HL-60 (cell line): ENCODE measurements around the gene CCL8.

Experiments
- CTCF ChIP-seq: IDR thresholded peaks from one replicate; pipeline ENCODE4 v1.5.1; 2011; ENCODE audit warnings: low read length, control low read depth, inconsistent platforms; ENCODE audit not compliant: insufficient read depth
- POLR2AphosphoS5 ChIP-seq: IDR thresholded peaks from 2 replicates; pipeline ENCODE4 v1.6.1; 2012; ENCODE audit warnings: low read depth
- SPI1 ChIP-seq: IDR thresholded peaks from 2 replicates; pipeline ENCODE4 v1.6.1; 2012; ENCODE audit warnings: low read depth, mild to moderate bottlenecking, borderline replicate concordance

DNA sequence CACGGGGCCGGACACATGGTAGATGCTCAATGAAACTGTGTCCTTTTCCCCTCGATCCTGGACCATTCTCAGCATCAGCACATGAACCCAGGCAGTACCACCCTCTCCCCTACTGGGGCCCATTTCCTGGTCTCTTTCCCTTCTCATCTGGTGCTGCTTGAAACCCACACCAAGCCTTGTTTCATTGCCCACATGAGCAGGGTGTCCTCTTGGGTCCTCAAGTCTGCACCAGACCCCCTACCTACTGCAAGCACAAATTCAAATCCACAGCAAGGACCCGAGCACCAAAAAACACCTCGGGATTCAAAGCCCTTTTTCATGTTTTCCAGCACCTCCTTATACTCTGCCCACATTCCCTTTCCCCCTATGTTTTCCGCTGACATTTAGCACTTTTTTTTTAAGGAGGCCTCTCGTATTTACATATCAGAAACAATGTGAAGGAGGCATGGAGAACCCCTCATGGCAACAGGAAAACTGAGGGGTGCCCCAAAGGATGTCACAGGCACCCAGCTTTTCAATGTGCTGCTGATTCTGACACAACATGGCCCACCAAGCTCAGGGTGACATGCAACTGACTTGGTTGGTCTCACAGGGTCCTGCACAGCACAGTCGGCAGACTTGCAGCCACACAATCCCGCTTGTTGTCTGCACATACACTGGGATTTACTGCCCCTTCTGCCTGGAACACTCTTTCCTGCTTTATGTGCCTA, 48.4 kb downstream of the CCL8 start:
- no peak for TF ChIP-seq CTCF
- no peak for TF ChIP-seq POLR2AphosphoS5
- TF ChIP-seq SPI1 = no peak
